D721Med (cell line): ENCODE results near the gene GFRA1.

Experiments used
- DNase-seq: peaks from one replicate; pipeline ENCODE4 v3.0.0; 2011; ENCODE audit warnings: low spot score; ENCODE audit not compliant: insufficient read length
- FAIRE-seq: peaks from 2 replicates; lab custom pipeline; 2011; peaks lifted over from hg19 to GRCh38; lab: Jason Lieb, UNC
- CTCF ChIP-seq: IDR thresholded peaks from 2 replicates; pipeline ENCODE4 v1.5.1; 2012; ENCODE audit warnings: mild to moderate bottlenecking, control low read depth; ENCODE audit not compliant: insufficient read depth; ENCODE audit errors: missing control alignments

The GFRA1 gene

GRCh38 chr10:116306847-116307246 lies 33.8 kb upstream of the GFRA1 start:
- no peak for TF ChIP-seq CTCF
- DNase-seq = no peak
- FAIRE-seq = no peak

DNA sequence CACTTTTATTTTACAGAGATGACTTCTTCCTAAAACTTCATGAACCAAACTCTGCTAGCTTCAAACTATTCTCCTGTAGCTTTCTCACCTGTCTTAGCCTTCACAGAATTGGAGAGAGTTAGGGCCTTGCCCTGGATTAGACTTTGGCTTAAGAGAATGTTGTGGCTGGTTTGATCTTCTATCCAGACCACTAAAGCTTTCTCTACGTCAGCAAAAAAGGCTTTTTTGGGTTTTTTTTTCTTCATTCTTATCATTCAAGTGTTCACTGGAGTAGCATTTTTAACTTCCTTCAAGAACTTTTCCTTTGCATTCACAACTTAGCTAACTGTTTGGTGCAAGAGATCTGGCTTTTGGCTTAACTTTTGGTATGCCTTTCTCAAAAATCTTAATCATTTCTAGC lies 31.9 kb upstream of the GFRA1 start:
- DNase-seq (no peak), FAIRE-seq (no peak)
- TF ChIP-seq CTCF = no peak

DNA sequence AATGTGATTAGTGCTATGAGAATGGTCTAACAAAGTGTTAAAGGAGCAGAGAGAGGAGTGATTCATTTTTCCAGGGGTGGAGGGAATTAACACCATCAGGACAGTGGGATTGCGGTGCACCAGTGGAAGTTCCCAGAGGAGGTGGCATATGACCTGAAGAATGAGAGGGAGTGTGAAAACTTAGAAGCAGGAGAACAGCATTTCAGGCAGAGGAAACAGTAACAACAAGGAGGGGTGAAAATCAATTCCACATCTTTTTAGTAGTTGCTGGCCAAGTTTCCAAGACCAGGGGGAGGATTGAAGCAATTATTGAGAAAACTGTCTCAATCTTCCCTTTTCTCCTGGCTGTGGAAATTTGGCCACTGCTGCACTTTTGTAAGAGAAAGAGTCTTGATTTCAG lies 27.5 kb upstream of the GFRA1 start:
- FAIRE-seq = no peak
- TF ChIP-seq CTCF = no peak
- no peak for DNase-seq

DNA sequence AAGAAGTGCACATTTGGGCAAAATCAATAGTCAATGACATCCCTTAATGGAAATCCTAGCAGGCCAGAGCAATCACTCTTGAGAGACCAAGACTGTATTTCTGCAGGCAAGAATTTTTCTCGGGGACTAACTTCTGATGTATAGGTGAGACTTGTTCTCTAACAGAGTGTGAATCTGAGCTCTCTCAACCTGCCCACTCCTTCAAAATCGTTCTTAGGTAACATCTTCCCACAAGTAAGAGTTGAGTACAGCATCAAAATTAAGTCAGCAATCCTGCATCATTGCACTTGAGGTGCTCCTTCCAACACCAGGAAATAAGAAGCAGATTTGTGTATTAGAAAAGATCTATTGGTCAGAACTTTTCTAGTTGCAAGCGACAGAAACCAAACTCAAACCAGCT lies 25.6 kb upstream of the GFRA1 start:
- DNase-seq = no peak
- no peak for FAIRE-seq
- TF ChIP-seq CTCF = no peak

- no peak for DNase-seq
- FAIRE-seq = no peak
- TF ChIP-seq CTCF = no peak
Observed at GRCh38 chr10:116296291-116296721, 23.3 kb upstream of the GFRA1 start.

- no peak for TF ChIP-seq CTCF
- FAIRE-seq = no peak
Observed at GRCh38 chr10:116292493-116292892, 19.5 kb upstream of the GFRA1 start.

DNA sequence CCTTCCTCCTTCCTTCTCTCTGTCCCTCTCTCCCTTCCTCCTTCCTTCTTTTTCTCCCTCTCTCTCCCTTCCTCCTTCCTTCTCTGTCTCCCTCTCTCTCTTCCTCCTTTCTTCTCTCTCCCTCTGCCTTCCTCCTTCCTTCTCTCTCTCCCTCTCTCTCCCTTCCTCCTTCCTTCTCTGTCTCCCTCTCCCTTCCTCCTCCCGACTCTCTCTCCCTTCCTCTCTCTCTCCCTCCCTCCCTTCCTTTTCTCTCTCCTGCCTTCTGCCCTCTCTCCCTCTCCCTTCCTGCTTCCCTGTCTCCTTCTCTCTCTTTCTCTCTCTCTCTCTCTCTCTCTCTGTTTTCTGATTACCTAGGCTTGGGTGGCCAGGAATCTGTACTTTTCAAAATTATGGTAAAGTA lies 16.6 kb upstream of the GFRA1 start:
- no peak for DNase-seq
- TF ChIP-seq CTCF = no peak
- no peak for FAIRE-seq

More at GRCh38 chr10:116292493-116292892, 19.5 kb upstream of the GFRA1 start:
- no peak for DNase-seq
